Cerebellar cortex (tissue), 1 donor: ENCODE results near the gene KCNQ1OT1.

Source experiments
- DNase-seq: peaks from one replicate; pipeline ENCODE4 v3.0.0-alpha.2; 2015; ENCODE audit warnings: low spot score

KCNQ1OT1 gene

GRCh38 chr11:2570841-2571597 lies 128.8 kb downstream of the KCNQ1OT1 start:
- no peak for DNase-seq

- DNase-seq = no peak
Measured at GRCh38 chr11:2570211-2570811, 129.5 kb downstream of the KCNQ1OT1 start.

GRCh38 chr11:2569731-2570210 lies 130.0 kb downstream of the KCNQ1OT1 start:
- DNase-seq = no peak

- no peak for DNase-seq
Measured at GRCh38 chr11:2569321-2569721, 130.5 kb downstream of the KCNQ1OT1 start.

- DNase-seq = no peak
Measured at GRCh38 chr11:2567026-2567671, 132.6 kb downstream of the KCNQ1OT1 start.

- no peak for DNase-seq
Measured at GRCh38 chr11:2566223-2567025, 133.4 kb downstream of the KCNQ1OT1 start.

GRCh38 chr11:2565447-2566222 lies 134.2 kb downstream of the KCNQ1OT1 start:
- DNase-seq = no peak

- DNase-seq = no peak
Measured at GRCh38 chr11:2564588-2565425, 135.0 kb downstream of the KCNQ1OT1 start.

- DNase-seq = no peak
Measured at GRCh38 chr11:2564008-2564530, 135.7 kb downstream of the KCNQ1OT1 start.

GRCh38 chr11:2563213-2564007 lies 136.4 kb downstream of the KCNQ1OT1 start:
- no peak for DNase-seq

GRCh38 chr11:2562890-2563212 lies 136.9 kb downstream of the KCNQ1OT1 start:
- no peak for DNase-seq

GRCh38 chr11:2561696-2562581 lies 137.9 kb downstream of the KCNQ1OT1 start:
- no peak for DNase-seq

- no peak for DNase-seq
Measured at GRCh38 chr11:2559527-2560311, 140.1 kb downstream of the KCNQ1OT1 start.

GRCh38 chr11:2558861-2559526 lies 140.8 kb downstream of the KCNQ1OT1 start:
- no peak for DNase-seq

- DNase-seq = no peak
Measured at GRCh38 chr11:2558397-2558796, 141.4 kb downstream of the KCNQ1OT1 start.
